Vagina (tissue), 2 donors: ENCODE data around the gene TOR4A.

Experiments
- POLR2A ChIP-seq, 2 donors: fragments of 450-650 bp; IDR thresholded peaks; one replicate each; pipeline ENCODE4 v1.6.1; 2017; ENCODE audit warnings: antibody characterized with exemption in 2 of 2, mild to moderate bottlenecking in 2 of 2, moderate library complexity in 2 of 2
- TF ChIP-seq, protein P1 (sequence below), 3 experiments: fragments of 450-650 bp in 2 of 3; fragments of 200-600 bp in 1 of 3; sonication (generic) in 1 of 3; IDR thresholded peaks; one replicate each; pipeline ENCODE4 v1.5.1; 2017 to 2019; ENCODE audit warnings: antibody characterized with exemption in 3 of 3, mild to moderate bottlenecking in 2 of 3, moderate library complexity in 2 of 3

- TF ChIP-seq, protein P1, sequence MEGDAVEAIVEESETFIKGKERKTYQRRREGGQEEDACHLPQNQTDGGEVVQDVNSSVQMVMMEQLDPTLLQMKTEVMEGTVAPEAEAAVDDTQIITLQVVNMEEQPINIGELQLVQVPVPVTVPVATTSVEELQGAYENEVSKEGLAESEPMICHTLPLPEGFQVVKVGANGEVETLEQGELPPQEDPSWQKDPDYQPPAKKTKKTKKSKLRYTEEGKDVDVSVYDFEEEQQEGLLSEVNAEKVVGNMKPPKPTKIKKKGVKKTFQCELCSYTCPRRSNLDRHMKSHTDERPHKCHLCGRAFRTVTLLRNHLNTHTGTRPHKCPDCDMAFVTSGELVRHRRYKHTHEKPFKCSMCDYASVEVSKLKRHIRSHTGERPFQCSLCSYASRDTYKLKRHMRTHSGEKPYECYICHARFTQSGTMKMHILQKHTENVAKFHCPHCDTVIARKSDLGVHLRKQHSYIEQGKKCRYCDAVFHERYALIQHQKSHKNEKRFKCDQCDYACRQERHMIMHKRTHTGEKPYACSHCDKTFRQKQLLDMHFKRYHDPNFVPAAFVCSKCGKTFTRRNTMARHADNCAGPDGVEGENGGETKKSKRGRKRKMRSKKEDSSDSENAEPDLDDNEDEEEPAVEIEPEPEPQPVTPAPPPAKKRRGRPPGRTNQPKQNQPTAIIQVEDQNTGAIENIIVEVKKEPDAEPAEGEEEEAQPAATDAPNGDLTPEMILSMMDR (IDR thresholded peaks at IDR 0.05), result no peak
- TF ChIP-seq POLR2A (IDR thresholded peaks at IDR 0.05), result no peak
These were observed 42.4 kb downstream of the TOR4A start for GRCh38 chr9:137319739-137320551.
